HEK293 (cell line): Measurements from ENCODE around the gene ATP6V0B.

Source experiments
- HIC1 ChIP-seq: fragments of 450-650 bp; formaldehyde crosslinking; IDR thresholded peaks from 2 replicates; pipeline ENCODE4 v1.5.1; 2016; ENCODE audit warnings: missing biosample characterization, missing genetic modification characterization
- KLF1 ChIP-seq: fragments of 450-650 bp; formaldehyde crosslinking; IDR thresholded peaks from 2 replicates; pipeline ENCODE4 v1.5.1; 2016; ENCODE audit warnings: missing biosample characterization, missing genetic modification characterization
- PRDM10 ChIP-seq: fragments of 450-650 bp; formaldehyde crosslinking; IDR thresholded peaks from 2 replicates; pipeline ENCODE4 v1.5.1; 2016; ENCODE audit warnings: missing biosample characterization, missing genetic modification characterization
- SP2 ChIP-seq: fragments of 450-650 bp; formaldehyde crosslinking; IDR thresholded peaks from 2 replicates; pipeline ENCODE4 v1.5.1; 2016; ENCODE audit warnings: missing biosample characterization, missing genetic modification characterization
- ZNF274 ChIP-seq, 2 experiments: fragments of 200-500 bp in 1 of 2; fragments of 450-650 bp in 1 of 2; sonication (Bioruptor generic) in 1 of 2; formaldehyde crosslinking in 1 of 2; IDR thresholded peaks; 2 replicates each; pipeline versions ENCODE4 v1.5.1 to v1.6.1; 2014 to 2016; ENCODE audit warnings: borderline replicate concordance in 1 of 2, inconsistent platforms in 1 of 2, low read length in 1 of 2, missing biosample characterization in 1 of 2, missing genetic modification characterization in 1 of 2
- ZSCAN23 ChIP-seq: fragments of 450-650 bp; formaldehyde crosslinking; IDR thresholded peaks from 2 replicates; pipeline ENCODE4 v1.5.1; 2016; ENCODE audit warnings: missing biosample characterization, missing genetic modification characterization
- TF ChIP-seq, protein P1 (sequence below): fragments of 450-650 bp; formaldehyde crosslinking; IDR thresholded peaks from 2 replicates; pipeline ENCODE4 v1.5.1; 2017; ENCODE audit warnings: missing biosample characterization, missing genetic modification characterization
- TF ChIP-seq, protein P2 (sequence below): fragments of 450-650 bp; formaldehyde crosslinking; IDR thresholded peaks from 2 replicates; pipeline ENCODE4 v1.5.1; 2016; ENCODE audit warnings: missing biosample characterization, missing genetic modification characterization
- TF ChIP-seq, protein P3 (sequence below): fragments of 450-650 bp; formaldehyde crosslinking; IDR thresholded peaks from 2 replicates; pipeline ENCODE4 v1.5.1; 2016; ENCODE audit warnings: missing biosample characterization, missing genetic modification characterization

DNA sequence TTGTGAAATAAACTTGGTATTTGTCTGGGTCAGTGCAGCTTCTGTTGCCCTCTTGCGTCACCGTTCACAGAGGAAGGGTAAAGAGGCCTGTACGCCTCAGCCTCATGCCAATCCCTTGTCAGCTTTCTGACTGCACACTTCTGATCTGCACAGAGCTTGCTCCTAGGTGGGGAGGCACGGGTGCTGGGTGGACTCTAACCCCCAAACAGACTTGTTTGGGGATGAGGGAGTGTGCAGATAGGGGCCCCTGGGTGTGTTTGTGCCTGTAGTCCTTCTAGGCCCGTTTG is 3.4 kb downstream of the ATP6V0B start:
- TF ChIP-seq KLF1 (tag by site-specific recombination) (no peak), SP2 (no peak), HIC1 (tag by site-specific recombination) (no peak), PRDM10 (tag by site-specific recombination) (no peak), ZSCAN23 (tag by site-specific recombination) (no peak), ZNF274 (IDR thresholded peaks at IDR 0.05; ENCODE audit: low read length) (no peak), ZNF274 (tag by site-specific recombination; IDR thresholded peaks at IDR 0.05; ENCODE audit: borderline replicate concordance) (no peak)
- TF ChIP-seq, protein P1, sequence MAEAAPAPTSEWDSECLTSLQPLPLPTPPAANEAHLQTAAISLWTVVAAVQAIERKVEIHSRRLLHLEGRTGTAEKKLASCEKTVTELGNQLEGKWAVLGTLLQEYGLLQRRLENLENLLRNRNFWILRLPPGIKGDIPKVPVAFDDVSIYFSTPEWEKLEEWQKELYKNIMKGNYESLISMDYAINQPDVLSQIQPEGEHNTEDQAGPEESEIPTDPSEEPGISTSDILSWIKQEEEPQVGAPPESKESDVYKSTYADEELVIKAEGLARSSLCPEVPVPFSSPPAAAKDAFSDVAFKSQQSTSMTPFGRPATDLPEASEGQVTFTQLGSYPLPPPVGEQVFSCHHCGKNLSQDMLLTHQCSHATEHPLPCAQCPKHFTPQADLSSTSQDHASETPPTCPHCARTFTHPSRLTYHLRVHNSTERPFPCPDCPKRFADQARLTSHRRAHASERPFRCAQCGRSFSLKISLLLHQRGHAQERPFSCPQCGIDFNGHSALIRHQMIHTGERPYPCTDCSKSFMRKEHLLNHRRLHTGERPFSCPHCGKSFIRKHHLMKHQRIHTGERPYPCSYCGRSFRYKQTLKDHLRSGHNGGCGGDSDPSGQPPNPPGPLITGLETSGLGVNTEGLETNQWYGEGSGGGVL (tag by site-specific recombination), result no peak
- TF ChIP-seq, protein P2, sequence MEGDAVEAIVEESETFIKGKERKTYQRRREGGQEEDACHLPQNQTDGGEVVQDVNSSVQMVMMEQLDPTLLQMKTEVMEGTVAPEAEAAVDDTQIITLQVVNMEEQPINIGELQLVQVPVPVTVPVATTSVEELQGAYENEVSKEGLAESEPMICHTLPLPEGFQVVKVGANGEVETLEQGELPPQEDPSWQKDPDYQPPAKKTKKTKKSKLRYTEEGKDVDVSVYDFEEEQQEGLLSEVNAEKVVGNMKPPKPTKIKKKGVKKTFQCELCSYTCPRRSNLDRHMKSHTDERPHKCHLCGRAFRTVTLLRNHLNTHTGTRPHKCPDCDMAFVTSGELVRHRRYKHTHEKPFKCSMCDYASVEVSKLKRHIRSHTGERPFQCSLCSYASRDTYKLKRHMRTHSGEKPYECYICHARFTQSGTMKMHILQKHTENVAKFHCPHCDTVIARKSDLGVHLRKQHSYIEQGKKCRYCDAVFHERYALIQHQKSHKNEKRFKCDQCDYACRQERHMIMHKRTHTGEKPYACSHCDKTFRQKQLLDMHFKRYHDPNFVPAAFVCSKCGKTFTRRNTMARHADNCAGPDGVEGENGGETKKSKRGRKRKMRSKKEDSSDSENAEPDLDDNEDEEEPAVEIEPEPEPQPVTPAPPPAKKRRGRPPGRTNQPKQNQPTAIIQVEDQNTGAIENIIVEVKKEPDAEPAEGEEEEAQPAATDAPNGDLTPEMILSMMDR (tag by site-specific recombination), result no peak
- TF ChIP-seq, protein P3, sequence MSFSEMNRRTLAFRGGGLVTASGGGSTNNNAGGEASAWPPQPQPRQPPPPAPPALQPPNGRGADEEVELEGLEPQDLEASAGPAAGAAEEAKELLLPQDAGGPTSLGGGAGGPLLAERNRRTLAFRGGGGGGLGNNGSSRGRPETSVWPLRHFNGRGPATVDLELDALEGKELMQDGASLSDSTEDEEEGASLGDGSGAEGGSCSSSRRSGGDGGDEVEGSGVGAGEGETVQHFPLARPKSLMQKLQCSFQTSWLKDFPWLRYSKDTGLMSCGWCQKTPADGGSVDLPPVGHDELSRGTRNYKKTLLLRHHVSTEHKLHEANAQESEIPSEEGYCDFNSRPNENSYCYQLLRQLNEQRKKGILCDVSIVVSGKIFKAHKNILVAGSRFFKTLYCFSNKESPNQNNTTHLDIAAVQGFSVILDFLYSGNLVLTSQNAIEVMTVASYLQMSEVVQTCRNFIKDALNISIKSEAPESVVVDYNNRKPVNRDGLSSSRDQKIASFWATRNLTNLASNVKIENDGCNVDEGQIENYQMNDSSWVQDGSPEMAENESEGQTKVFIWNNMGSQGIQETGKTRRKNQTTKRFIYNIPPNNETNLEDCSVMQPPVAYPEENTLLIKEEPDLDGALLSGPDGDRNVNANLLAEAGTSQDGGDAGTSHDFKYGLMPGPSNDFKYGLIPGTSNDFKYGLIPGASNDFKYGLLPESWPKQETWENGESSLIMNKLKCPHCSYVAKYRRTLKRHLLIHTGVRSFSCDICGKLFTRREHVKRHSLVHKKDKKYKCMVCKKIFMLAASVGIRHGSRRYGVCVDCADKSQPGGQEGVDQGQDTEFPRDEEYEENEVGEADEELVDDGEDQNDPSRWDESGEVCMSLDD (tag by site-specific recombination), result no peak
